ENCODE data around the gene EPHB4. TPM values are rescaled to one million over a fixed set of nuclear protein-coding genes. Genes with fewer than 3 reads are reported as not detected.

The EPHB4 gene
- total and polyA plus RNA-seq, 2 of the 8 experiments (the other 6 are each of a cell fraction or from before 2014, with no cell fraction given), result 85.0 to 113 TPM

DNA sequence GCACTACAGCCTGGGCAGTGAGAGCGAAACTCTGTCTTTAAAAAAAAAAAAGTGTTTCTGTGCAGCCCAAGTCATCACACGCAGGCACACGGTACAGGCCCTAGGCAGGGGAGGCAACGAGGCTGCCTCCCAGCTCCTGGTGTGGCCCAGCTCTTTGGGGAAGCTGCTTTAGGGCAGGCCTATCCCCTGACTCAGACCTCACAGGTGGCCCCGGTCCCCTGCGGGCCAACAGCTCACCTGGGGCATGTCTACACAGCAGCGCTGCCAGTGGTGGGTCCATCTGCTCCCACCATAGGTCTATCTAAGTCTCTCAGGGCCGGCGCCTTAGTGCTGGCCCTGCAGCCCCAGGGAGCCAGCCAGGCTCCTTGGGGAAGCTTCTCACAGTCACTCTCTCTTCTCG is 62.5 kb downstream of the EPHB4 start (continued):
- TF ChIP-seq KDM5A (IDR thresholded peaks at IDR 0.05; ENCODE audit: low read length), result no peak

Measured in H1 (cell line).